HepG2 (cell line): Measurements from ENCODE around the gene PBX2. TPM values are rescaled to one million over a fixed set of nuclear protein-coding genes. Genes with fewer than 3 reads are reported as not detected.

Source experiments
- ATF1 ChIP-seq: IDR thresholded peaks from 2 replicates; pipeline ENCODE4 v1.6.1; 2016; ENCODE audit warnings: mild to moderate bottlenecking, control low read depth
- FOXJ3 ChIP-seq: sonication (generic); formaldehyde crosslinking; IDR thresholded peaks from 2 replicates; pipeline ENCODE4 v1.4.0; 2020; ENCODE audit warnings: missing genetic modification reagents, mild to moderate bottlenecking, borderline replicate concordance
- HOXA7 ChIP-seq: sonication (generic); formaldehyde crosslinking; IDR thresholded peaks from 2 replicates; pipeline ENCODE4 v1.8.1; 2022; ENCODE audit warnings: mild to moderate bottlenecking, missing genetic modification reagents, moderate library complexity
- KAT7 ChIP-seq: IDR thresholded peaks from 2 replicates; pipeline ENCODE4 v1.6.1; 2018; ENCODE audit warnings: borderline replicate concordance, missing compliant biosample characterization
- LCORL ChIP-seq, 2 experiments: fragments of 450-650 bp in 1 of 2; sonication (generic) in 1 of 2; formaldehyde crosslinking in 1 of 2; IDR thresholded peaks; 2 replicates each; pipeline versions ENCODE4 v1.5.0 to v1.6.1; 2017 to 2020; ENCODE audit warnings: antibody characterized with exemption in 1 of 2, missing genetic modification reagents in 1 of 2
- MAX ChIP-seq: IDR thresholded peaks from 2 replicates; pipeline ENCODE4 v1.6.1; 2012; ENCODE audit warnings: inconsistent platforms
- MEIS1 ChIP-seq: sonication (generic); formaldehyde crosslinking; IDR thresholded peaks from 2 replicates; pipeline ENCODE4 v1.9.0; 2021; ENCODE audit warnings: mild to moderate bottlenecking, missing genetic modification reagents, moderate library complexity, borderline replicate concordance
- PATZ1 ChIP-seq: sonication (generic); formaldehyde crosslinking; IDR thresholded peaks from 2 replicates; pipeline ENCODE4 v1.4.0; 2020; ENCODE audit warnings: missing genetic modification reagents
- PRMT3 ChIP-seq: sonication (generic); formaldehyde crosslinking; IDR thresholded peaks from 2 replicates; pipeline ENCODE4 v1.8.1; 2022; ENCODE audit warnings: low read depth, mild to moderate bottlenecking, moderate library complexity, missing genetic modification reagents, borderline replicate concordance
- SMAD3 ChIP-seq: sonication (generic); formaldehyde crosslinking; IDR thresholded peaks from 2 replicates; pipeline ENCODE4 v1.4.0; 2020; ENCODE audit warnings: missing genetic modification reagents
- ZNF879 ChIP-seq: sonication (generic); formaldehyde crosslinking; IDR thresholded peaks from 2 replicates; pipeline ENCODE4 v1.8.1; 2023; ENCODE audit warnings: missing genetic modification reagents
- polyA plus RNA-seq, 8 experiments: library from polyadenylated mRNA; depleted of rRNA in 3 of 8; stranded (reverse) in 7 of 8; unstranded in 1 of 8; fragments of >200 nt; fragmentation: Illumina TruSeq in 4 of 8; extraction: Trizol in 4 of 8; gene quantifications; 2 replicates each; pipeline versions ENCODE4 v1.2.1 to v1.2.3, GENCODE V29; 2011 to 2016; ENCODE audit warnings: low read depth in 4 of 8, missing spikeins in 1 of 8, mixed read lengths in 1 of 8; ENCODE audit not compliant: insufficient read depth in 1 of 8
- total RNA-seq, 5 experiments: library from RNA; depleted of rRNA; stranded (reverse); fragments of >200 nt; fragmentation: Illumina TruSeq; extraction: Trizol; gene quantifications; 2 replicates each; pipeline ENCODE4 v1.2.3, GENCODE V29; 2016; ENCODE audit warnings: low read depth in 1 of 5
- TF ChIP-seq, protein P1 (sequence below): sonication (generic); formaldehyde crosslinking; IDR thresholded peaks from 2 replicates; pipeline ENCODE4 v1.4.0; 2020; ENCODE audit warnings: missing genetic modification reagents
- TF ChIP-seq, protein P2 (sequence below), 2 experiments: fragments of 450-650 bp in 1 of 2; sonication (generic) in 1 of 2; formaldehyde crosslinking in 1 of 2; IDR thresholded peaks; 2 replicates each; pipeline versions ENCODE4 v1.6.1 to v1.8.0; 2016 to 2022; ENCODE audit warnings: antibody characterized with exemption in 1 of 2, mild to moderate bottlenecking in 1 of 2, missing genetic modification reagents in 1 of 2

PBX2 gene
- total and polyA plus RNA-seq, 2 of the 13 experiments (the other 11 are each of a cell fraction or from before 2014, with no cell fraction given): 42.3 to 77.8 TPM

DNA sequence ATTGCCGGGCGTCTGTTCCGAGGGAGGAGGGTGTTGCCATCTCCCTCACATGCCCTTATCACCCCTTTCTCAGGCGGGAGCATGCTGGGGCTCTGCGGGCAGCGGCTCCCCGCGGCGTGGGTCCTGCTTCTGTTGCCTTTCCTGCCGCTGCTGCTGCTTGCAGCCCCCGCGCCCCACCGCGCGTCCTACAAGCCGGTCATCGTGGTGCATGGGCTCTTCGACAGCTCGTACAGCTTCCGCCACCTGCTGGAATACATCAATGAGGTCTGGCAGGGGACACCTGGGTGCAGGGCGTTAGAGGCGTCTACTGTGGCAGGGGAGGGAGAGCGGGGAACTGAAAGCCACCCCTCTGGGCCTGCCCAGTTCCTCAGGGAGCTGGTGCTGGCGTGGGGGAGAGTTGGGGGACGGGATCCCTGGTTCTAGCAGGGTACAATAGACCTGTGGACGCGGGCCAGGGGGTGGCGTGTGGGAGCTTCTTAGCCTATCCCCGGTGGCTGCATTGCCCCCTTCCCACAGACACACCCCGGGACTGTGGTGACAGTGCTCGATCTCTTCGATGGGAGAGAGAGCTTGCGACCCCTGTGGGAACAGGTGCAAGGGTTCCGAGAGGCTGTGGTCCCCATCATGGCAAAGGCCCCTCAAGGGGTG is 35.4 kb downstream of the PBX2 start (continued):
- TF ChIP-seq PATZ1 (CRISPR knock-in tag) (peak; percentile 91), KAT7 (CRISPR knock-in tag) (peak; percentile 83; the same call in 1 of the 2 replicates), HOXA7 (CRISPR knock-in tag) (0 out of 2 replicates have a peak, but pooled peaks have one; percentile 66), FOXJ3 (CRISPR knock-in tag) (no peak), SMAD3 (CRISPR knock-in tag) (peak; percentile 20; the same call in 1 of the 2 replicates), MAX (peak; percentile 82), PRMT3 (peak; percentile 27; the same call in 1 of the 2 replicates), ZNF879 (CRISPR knock-in tag) (0 out of 2 replicates have a peak, but pooled peaks have one; percentile 66), ATF1 (CRISPR knock-in tag) (no peak), MEIS1 (CRISPR knock-in tag) (peak; percentile 30; the same call in 1 of the 2 replicates), LCORL (IDR thresholded peaks at IDR 0.05) (no peak), LCORL (CRISPR knock-in tag; IDR thresholded peaks at IDR 0.05) (0 out of 2 replicates have a peak, but pooled peaks have one; percentile 44)
- TF ChIP-seq, protein P1, sequence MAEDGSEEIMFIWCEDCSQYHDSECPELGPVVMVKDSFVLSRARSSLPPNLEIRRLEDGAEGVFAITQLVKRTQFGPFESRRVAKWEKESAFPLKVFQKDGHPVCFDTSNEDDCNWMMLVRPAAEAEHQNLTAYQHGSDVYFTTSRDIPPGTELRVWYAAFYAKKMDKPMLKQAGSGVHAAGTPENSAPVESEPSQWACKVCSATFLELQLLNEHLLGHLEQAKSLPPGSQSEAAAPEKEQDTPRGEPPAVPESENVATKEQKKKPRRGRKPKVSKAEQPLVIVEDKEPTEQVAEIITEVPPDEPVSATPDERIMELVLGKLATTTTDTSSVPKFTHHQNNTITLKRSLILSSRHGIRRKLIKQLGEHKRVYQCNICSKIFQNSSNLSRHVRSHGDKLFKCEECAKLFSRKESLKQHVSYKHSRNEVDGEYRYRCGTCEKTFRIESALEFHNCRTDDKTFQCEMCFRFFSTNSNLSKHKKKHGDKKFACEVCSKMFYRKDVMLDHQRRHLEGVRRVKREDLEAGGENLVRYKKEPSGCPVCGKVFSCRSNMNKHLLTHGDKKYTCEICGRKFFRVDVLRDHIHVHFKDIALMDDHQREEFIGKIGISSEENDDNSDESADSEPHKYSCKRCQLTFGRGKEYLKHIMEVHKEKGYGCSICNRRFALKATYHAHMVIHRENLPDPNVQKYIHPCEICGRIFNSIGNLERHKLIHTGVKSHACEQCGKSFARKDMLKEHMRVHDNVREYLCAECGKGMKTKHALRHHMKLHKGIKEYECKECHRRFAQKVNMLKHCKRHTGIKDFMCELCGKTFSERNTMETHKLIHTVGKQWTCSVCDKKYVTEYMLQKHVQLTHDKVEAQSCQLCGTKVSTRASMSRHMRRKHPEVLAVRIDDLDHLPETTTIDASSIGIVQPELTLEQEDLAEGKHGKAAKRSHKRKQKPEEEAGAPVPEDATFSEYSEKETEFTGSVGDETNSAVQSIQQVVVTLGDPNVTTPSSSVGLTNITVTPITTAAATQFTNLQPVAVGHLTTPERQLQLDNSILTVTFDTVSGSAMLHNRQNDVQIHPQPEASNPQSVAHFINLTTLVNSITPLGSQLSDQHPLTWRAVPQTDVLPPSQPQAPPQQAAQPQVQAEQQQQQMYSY (CRISPR knock-in tag): no peak
- TF ChIP-seq, protein P2, sequence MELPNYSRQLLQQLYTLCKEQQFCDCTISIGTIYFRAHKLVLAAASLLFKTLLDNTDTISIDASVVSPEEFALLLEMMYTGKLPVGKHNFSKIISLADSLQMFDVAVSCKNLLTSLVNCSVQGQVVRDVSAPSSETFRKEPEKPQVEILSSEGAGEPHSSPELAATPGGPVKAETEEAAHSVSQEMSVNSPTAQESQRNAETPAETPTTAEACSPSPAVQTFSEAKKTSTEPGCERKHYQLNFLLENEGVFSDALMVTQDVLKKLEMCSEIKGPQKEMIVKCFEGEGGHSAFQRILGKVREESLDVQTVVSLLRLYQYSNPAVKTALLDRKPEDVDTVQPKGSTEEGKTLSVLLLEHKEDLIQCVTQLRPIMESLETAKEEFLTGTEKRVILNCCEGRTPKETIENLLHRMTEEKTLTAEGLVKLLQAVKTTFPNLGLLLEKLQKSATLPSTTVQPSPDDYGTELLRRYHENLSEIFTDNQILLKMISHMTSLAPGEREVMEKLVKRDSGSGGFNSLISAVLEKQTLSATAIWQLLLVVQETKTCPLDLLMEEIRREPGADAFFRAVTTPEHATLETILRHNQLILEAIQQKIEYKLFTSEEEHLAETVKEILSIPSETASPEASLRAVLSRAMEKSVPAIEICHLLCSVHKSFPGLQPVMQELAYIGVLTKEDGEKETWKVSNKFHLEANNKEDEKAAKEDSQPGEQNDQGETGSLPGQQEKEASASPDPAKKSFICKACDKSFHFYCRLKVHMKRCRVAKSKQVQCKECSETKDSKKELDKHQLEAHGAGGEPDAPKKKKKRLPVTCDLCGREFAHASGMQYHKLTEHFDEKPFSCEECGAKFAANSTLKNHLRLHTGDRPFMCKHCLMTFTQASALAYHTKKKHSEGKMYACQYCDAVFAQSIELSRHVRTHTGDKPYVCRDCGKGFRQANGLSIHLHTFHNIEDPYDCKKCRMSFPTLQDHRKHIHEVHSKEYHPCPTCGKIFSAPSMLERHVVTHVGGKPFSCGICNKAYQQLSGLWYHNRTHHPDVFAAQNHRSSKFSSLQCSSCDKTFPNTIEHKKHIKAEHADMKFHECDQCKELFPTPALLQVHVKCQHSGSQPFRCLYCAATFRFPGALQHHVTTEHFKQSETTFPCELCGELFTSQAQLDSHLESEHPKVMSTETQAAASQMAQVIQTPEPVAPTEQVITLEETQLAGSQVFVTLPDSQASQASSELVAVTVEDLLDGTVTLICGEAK (IDR thresholded peaks at IDR 0.05): no peak
- TF ChIP-seq, protein P2 (CRISPR knock-in tag; IDR thresholded peaks at IDR 0.05): no peak
